IMR-90 (cell line): ENCODE data around the gene RBM34. TPM values are rescaled to one million over a fixed set of nuclear protein-coding genes. Genes with fewer than 3 reads are reported as not detected.

Experiments used
- ATAC-seq: fragments of 200-7000 bp; cut with Tn5 transposase; 2 replicates; pipeline ENCODE4 v1.9.1; 2020; ENCODE audit warnings: low read depth, mild to moderate bottlenecking, moderate library complexity
- BruUV-seq: library from RNA; stranded (reverse); fragments of 400-500 nt; replicated peaks from 2 replicates; lab custom pipeline; 2021; lab: Mats Ljungman, UMichigan
- CTCF ChIA-PET: fragments of 300-600 bp; formaldehyde crosslinking; extraction: SDS; loops from one replicate; lab custom pipeline; 2021; ENCODE audit warnings: antibody characterized with exemption; lab: Yijun Ruan, JAX
- POLR2A ChIA-PET: fragments of 300-600 bp; sonication (Branson Sonifier 250); formaldehyde crosslinking; loops from one replicate; lab custom pipeline; 2022; ENCODE audit warnings: antibody characterized with exemption; ENCODE audit not compliant: unreplicated experiment; lab: Charles Lee
- DNase-seq: peaks from one replicate; pipeline ENCODE4 v3.0.0; 2013
- H2AFZ ChIP-seq: replicated peaks from 2 replicates; pipeline ENCODE3; 2013; ENCODE audit warnings: low read length, mild to moderate bottlenecking; ENCODE audit not compliant: poor library complexity
- H2AK5ac ChIP-seq: 2 replicates; pipeline ENCODE4 v1.6.1; 2013; ENCODE audit warnings: low read depth, low read length, inconsistent platforms
- H2AK9ac ChIP-seq: replicated peaks from 2 replicates; pipeline ENCODE3; 2013; ENCODE audit warnings: mild to moderate bottlenecking, low read depth, low read length, moderate library complexity; ENCODE audit not compliant: poor library complexity
- H2BK120ac ChIP-seq: 2 replicates; pipeline ENCODE4 v1.6.1; 2013; ENCODE audit warnings: low read depth, low read length, inconsistent platforms
- H2BK15ac ChIP-seq: 3 replicates; pipeline ENCODE4 v1.6.1; 2013; ENCODE audit warnings: low read depth, low read length, inconsistent platforms
- H2BK20ac ChIP-seq: 2 replicates; pipeline ENCODE4 v1.6.1; 2013; ENCODE audit warnings: low read depth, mild to moderate bottlenecking, inconsistent platforms, low read length, moderate library complexity
- H2BK5ac ChIP-seq: 2 replicates; pipeline ENCODE4 v1.6.1; 2013; ENCODE audit warnings: mild to moderate bottlenecking, low read depth, low read length, inconsistent platforms; ENCODE audit not compliant: poor library complexity, severe bottlenecking
- H3K14ac ChIP-seq: replicated peaks from 2 replicates; pipeline ENCODE4 v1.6.1; 2013; ENCODE audit warnings: low read depth, low read length, inconsistent platforms
- H3K18ac ChIP-seq: 2 replicates; pipeline ENCODE4 v1.6.1; 2013; ENCODE audit warnings: low read depth, low read length, control low read depth
- H3K23ac ChIP-seq: 2 replicates; pipeline ENCODE4 v1.6.1; 2013; ENCODE audit warnings: low read depth, low read length, inconsistent platforms
- H3K27ac ChIP-seq: 2 replicates; pipeline ENCODE4 v1.5.1; 2013; ENCODE audit warnings: mild to moderate bottlenecking, control low read depth, low read length; ENCODE audit not compliant: insufficient read depth
- H3K27me3 ChIP-seq: 2 replicates; pipeline ENCODE4 v1.6.1; 2013; ENCODE audit warnings: low read length; ENCODE audit not compliant: control insufficient read depth, insufficient read depth
- H3K36me3 ChIP-seq: 2 replicates; pipeline ENCODE4 v1.6.1; 2013; ENCODE audit warnings: low read length, mixed read lengths; ENCODE audit not compliant: control insufficient read depth, insufficient read depth
- H3K4ac ChIP-seq: 2 replicates; pipeline ENCODE4 v1.6.1; 2013; ENCODE audit warnings: low read depth, low read length, inconsistent platforms
- H3K4me1 ChIP-seq: 2 replicates; pipeline ENCODE4 v1.6.1; 2013; ENCODE audit warnings: low read length, mixed read lengths; ENCODE audit not compliant: control insufficient read depth, insufficient read depth
- H3K4me2 ChIP-seq: 2 replicates; pipeline ENCODE4 v1.6.1; 2013; ENCODE audit warnings: low read depth, mild to moderate bottlenecking, control low read depth, low read length, moderate library complexity
- H3K4me3 ChIP-seq: 2 replicates; pipeline ENCODE4 v1.5.1; 2013; ENCODE audit warnings: low read depth, mild to moderate bottlenecking, control low read depth, low read length, moderate library complexity; ENCODE audit not compliant: insufficient read depth
- H3K56ac ChIP-seq: 2 replicates; pipeline ENCODE4 v1.6.1; 2013; ENCODE audit warnings: low read length, inconsistent platforms; ENCODE audit not compliant: insufficient read depth; ENCODE audit errors: extremely low read depth
- H3K79me1 ChIP-seq, 2 experiments: 2 replicates each; pipeline ENCODE4 v1.6.1; 2013; ENCODE audit warnings: low read length in 2 of 2, inconsistent platforms in 1 of 2, low read depth in 1 of 2
- H3K9ac ChIP-seq: 2 replicates; pipeline ENCODE4 v1.6.1; 2013; ENCODE audit warnings: low read depth, low read length, control low read depth
- H3K9me1 ChIP-seq: 2 replicates; pipeline ENCODE4 v1.6.1; 2013; ENCODE audit warnings: low read length, inconsistent platforms; ENCODE audit not compliant: insufficient read depth
- H3K9me3 ChIP-seq: 2 replicates; pipeline ENCODE4 v1.6.1; 2013; ENCODE audit warnings: low read length; ENCODE audit not compliant: control insufficient read depth, insufficient read depth
- H4K20me1 ChIP-seq: 2 replicates; pipeline ENCODE4 v1.6.1; 2013; ENCODE audit warnings: low read length, inconsistent platforms; ENCODE audit not compliant: insufficient read depth
- H4K5ac ChIP-seq: 2 replicates; pipeline ENCODE4 v1.6.1; 2013; ENCODE audit warnings: mild to moderate bottlenecking, low read depth, low read length, control low read depth
- H4K8ac ChIP-seq, 2 experiments: 2 replicates each; pipeline ENCODE4 v1.6.1; 2013; ENCODE audit warnings: low read depth in 2 of 2, low read length in 2 of 2, control low read depth in 1 of 2, inconsistent platforms in 1 of 2
- H4K91ac ChIP-seq: 2 replicates; pipeline ENCODE4 v1.6.1; 2013; ENCODE audit warnings: low read depth, low read length, inconsistent platforms; ENCODE audit not compliant: insufficient read depth
- BHLHE40 ChIP-seq: fragments of 150-350 bp; IDR thresholded peaks from 2 replicates; pipeline ENCODE4 v1.6.1; 2016; ENCODE audit warnings: mild to moderate bottlenecking, low read depth, low read length
- CHD1 ChIP-seq: IDR thresholded peaks from 2 replicates; pipeline ENCODE4 v1.6.1; 2012; ENCODE audit warnings: low read depth, low read length, improper control_type of control experiment
- CTCF ChIP-seq: conservative IDR thresholded peaks from 2 replicates; pipeline ENCODE4 v1.5.1; 2012; ENCODE audit warnings: mild to moderate bottlenecking, low read depth, low read length, improper control_type of control experiment
- ELK1 ChIP-seq: fragments of 150-350 bp; IDR thresholded peaks from 2 replicates; pipeline ENCODE4 v1.6.1; 2016; ENCODE audit warnings: low read depth, mild to moderate bottlenecking, low read length, moderate library complexity, borderline replicate concordance
- MAFK ChIP-seq: IDR thresholded peaks from 2 replicates; pipeline ENCODE4 v1.6.1; 2012; ENCODE audit warnings: low read depth, low read length, improper control_type of control experiment
- NFE2L2 ChIP-seq: fragments of 150-350 bp; IDR thresholded peaks from 2 replicates; pipeline ENCODE4 v1.6.1; 2016; ENCODE audit warnings: low read depth, mild to moderate bottlenecking, low read length
- POLR2A ChIP-seq: IDR thresholded peaks from 2 replicates; pipeline ENCODE4 v1.6.1; 2012; ENCODE audit warnings: mild to moderate bottlenecking, low read depth, low read length
- RCOR1 ChIP-seq: IDR thresholded peaks from 2 replicates; pipeline ENCODE4 v1.6.1; 2012; ENCODE audit warnings: mild to moderate bottlenecking, low read length, improper control_type of control experiment; ENCODE audit not compliant: insufficient replicate concordance
- RFX5 ChIP-seq: IDR thresholded peaks from 2 replicates; pipeline ENCODE4 v1.8.0; 2012; ENCODE audit warnings: low read depth, mild to moderate bottlenecking, low read length, moderate library complexity
- SMC3 ChIP-seq: fragments of 150-350 bp; IDR thresholded peaks from 2 replicates; pipeline ENCODE4 v1.6.1; 2016; ENCODE audit warnings: low read depth, mild to moderate bottlenecking, antibody characterized with exemption, low read length, moderate library complexity
- WGBS, 2 experiments: methylation state at CpG; one replicate each; pipeline versions ENCODE4 v1.1.5 to v1.1.7; 2013; ENCODE audit warnings: missing lambda C conversion rate in 2 of 2; ENCODE audit not compliant: insufficient read length in 1 of 2; ENCODE audit errors: extremely low coverage in 2 of 2; 5-methylcytosine and 5-hydroxymethylcytosine counted together
- dilution Hi-C: fragments of 300-500 bp; cut with HindIII; formaldehyde crosslinking; loops from one replicate; pipeline ENCODE4 v1.14.3; 2018; ENCODE audit warnings: low sequenced_read_pairs; ENCODE audit not compliant: unreplicated experiment
- in situ Hi-C: fragments of 300-500 bp; cut with MboI; formaldehyde crosslinking; loops from 3 replicates; pipeline ENCODE4 v1.14.3; 2019; ENCODE audit warnings: low sequenced_read_pairs, inconsistent platforms, mixed read lengths
- intact Hi-C: fragments of 100-400 bp; cut with micrococcal nuclease; formaldehyde crosslinking; loops from 2 replicates; pipeline ENCODE4 v1.10.0; 2022
- polyA plus RNA-seq, 3 experiments: library from polyadenylated mRNA; depleted of rRNA; stranded (reverse); fragments of >200 nt; gene quantifications; 2 replicates each; pipeline ENCODE4 v1.2.3, GENCODE V29; 2012; ENCODE audit warnings: low replicate concordance in 1 of 3
- total RNA-seq: library from RNA; depleted of rRNA; stranded (reverse); fragments of >200 nt; gene quantifications from 2 replicates; pipeline ENCODE4 v1.2.3, GENCODE V29; 2012
- TF ChIP-seq, protein P1 (sequence below): fragments of 150-350 bp; IDR thresholded peaks from 2 replicates; pipeline ENCODE4 v1.6.1; 2017; ENCODE audit warnings: mild to moderate bottlenecking, antibody characterized with exemption, low read length, low read depth

The RBM34 gene
- total and polyA plus RNA-seq, 2 of the 4 experiments (the other 2 are of a cell fraction): 28.7 to 34.0 TPM

- Histone ChIP-seq H3K4me2 (no peak overlapping the region), H3K4me1 (peaks cover 2% of the 10 kb centered on the region; the same call in 1 of the 2 replicates), H3K27me3 (no peaks in the 10 kb centered on the region), H4K8ac (no peak overlapping the region), H3K79me1 (peaks cover 40 to 55% of the 10 kb centered on the region in 2 experiments), H3K56ac (no peak overlapping the region), H2BK120ac (no peak overlapping the region), H3K9ac (no peak overlapping the region), H3K4me3 (no peak overlapping the region), H2AK5ac (no peak overlapping the region), H3K36me3 (peaks cover 36% of the 10 kb centered on the region), H3K4ac (no peak overlapping the region), H2BK20ac (no peak overlapping the region), H4K91ac (no peak overlapping the region), H3K9me1 (peaks cover 10% of the 10 kb centered on the region; the same call in 1 of the 2 replicates), H3K23ac (no peak overlapping the region), H3K14ac (no peak overlapping the region), H3K18ac (no peak overlapping the region), H3K9me3 (no peaks in the 10 kb centered on the region), H2AK9ac (no peak overlapping the region), H2BK15ac (no peak overlapping the region), H4K5ac (no peak overlapping the region), H4K20me1 (no peaks in the 10 kb centered on the region), H2AFZ (no peak overlapping the region), H2BK5ac (no peak overlapping the region), H3K27ac (no peak overlapping the region)
- in situ Hi-C loops (no loop called here), dilution Hi-C loops (no loop called here), intact Hi-C loops (no loop called here)
- CTCF ChIA-PET: no interaction called here
- POLR2A ChIA-PET: no interaction called here
- no peak for TF ChIP-seq ELK1
- no peak for TF ChIP-seq MAFK
- TF ChIP-seq SMC3: no peak
- no peak for TF ChIP-seq RCOR1
- TF ChIP-seq, protein P1, sequence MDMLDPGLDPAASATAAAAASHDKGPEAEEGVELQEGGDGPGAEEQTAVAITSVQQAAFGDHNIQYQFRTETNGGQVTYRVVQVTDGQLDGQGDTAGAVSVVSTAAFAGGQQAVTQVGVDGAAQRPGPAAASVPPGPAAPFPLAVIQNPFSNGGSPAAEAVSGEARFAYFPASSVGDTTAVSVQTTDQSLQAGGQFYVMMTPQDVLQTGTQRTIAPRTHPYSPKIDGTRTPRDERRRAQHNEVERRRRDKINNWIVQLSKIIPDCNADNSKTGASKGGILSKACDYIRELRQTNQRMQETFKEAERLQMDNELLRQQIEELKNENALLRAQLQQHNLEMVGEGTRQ: no peak
- no peak for TF ChIP-seq CHD1
- TF ChIP-seq NFE2L2: no peak
- no peak for TF ChIP-seq RFX5
- TF ChIP-seq CTCF: no peak
- no peak for TF ChIP-seq BHLHE40
- TF ChIP-seq POLR2A: no peak
- 100% methylated on average over 1 of the region's 3 CpGs; no CpG with 5 or more reads in 1 of the 2 experiments for WGBS, 2 experiments
- DNase-seq (no peak), ATAC-seq (no peak)
- BruUV-seq: no TSS peak
Observed at GRCh38 chr1:235156265-235156664, 4.8 kb downstream of the RBM34 start.
